ENCODE results near the gene CASKIN1. TPM values are rescaled to one million over a fixed set of nuclear protein-coding genes. Genes with fewer than 3 reads are reported as not detected.

Gene CASKIN1
- total RNA-seq, 1 experiment from 2014 or later, result 7.9 TPM

- WGBS (ENCODE audit: extremely low coverage, insufficient read length, low lambda C conversion rate), result no CpG with 5 or more reads among the region's 23 CpGs
- Mint-ChIP-seq H3K4me3 (no peak overlapping the region), H3K27ac (peak overlapping the region in 1 of 3 experiments; percentile 15; a peak in 1 of 7 replicates), H3K36me3 (ENCODE audit: insufficient read depth in 1 of 3, low read depth in 3 of 3) (peaks cover 14 to 44% (median 43%) of the 10 kb centered on the region in 3 experiments; a peak in 6 of 7 replicates), H3K9me3 (peaks cover 0 to 8% of the 10 kb centered on the region in 2 experiments; a peak in 1 of 5 replicates), H3K4me1 (peaks cover 16 to 19% of the 10 kb centered on the region in 2 experiments), H3K27me3 (ENCODE audit: low read depth) (peaks cover 9% of the 10 kb centered on the region)
- no peaks in the 10 kb centered on the region for H3K9me3 ChIP-seq (ENCODE audit: control insufficient read depth, low read depth, low read length)
- no peaks in the 10 kb centered on the region for H4K20me1 ChIP-seq (ENCODE audit: control insufficient read depth, insufficient read depth, insufficient read length)
- H3K27me3 ChIP-seq (ENCODE audit: insufficient read depth, low read length), result no peaks in the 10 kb centered on the region
- H3K4me2 ChIP-seq (ENCODE audit: insufficient read depth, insufficient read length, low read length), result no peak overlapping the region
- H2BK15ac ChIP-seq (ENCODE audit: low read depth, low read length), result no peak overlapping the region
- no peak overlapping the region for H2BK20ac ChIP-seq (ENCODE audit: low read depth, low read length, poor library complexity, severe bottlenecking)
- TF ChIP-seq CTCF (conservative IDR thresholded peaks at IDR 0.05), result no peak
- H3K4me1 ChIP-seq (ENCODE audit: insufficient read depth, low read length), result no peaks in the 10 kb centered on the region; the same call in 1 of the 2 replicates
- H2AK5ac ChIP-seq (ENCODE audit: insufficient read length, low read length), result no peak overlapping the region
- no peak overlapping the region for H3K4ac ChIP-seq (ENCODE audit: low read depth, low read length)
- peaks cover 13% of the 10 kb centered on the region for H3K23me2 ChIP-seq (ENCODE audit: insufficient read length, low read depth, low read length, poor library complexity, severe bottlenecking)
- no peak overlapping the region for H4K91ac ChIP-seq (ENCODE audit: insufficient read length, low read depth, low read length)
- no peak overlapping the region for H3K56ac ChIP-seq (ENCODE audit: insufficient read length, low read depth, low read length)
- H2BK12ac ChIP-seq (ENCODE audit: insufficient read length, low read depth, low read length), result no peak overlapping the region
- H3K9ac ChIP-seq (ENCODE audit: extremely low read depth, insufficient read length, low read length), result no peak overlapping the region
- H3T11ph ChIP-seq (ENCODE audit: low read length), result no peak overlapping the region
- H4K5ac ChIP-seq (ENCODE audit: insufficient read length, low read depth, low read length), result no peak overlapping the region
- H3K18ac ChIP-seq (ENCODE audit: insufficient read length, low read depth, low read length), result no peak overlapping the region
- H3K79me1 ChIP-seq (ENCODE audit: insufficient read depth, low read depth, low read length, poor library complexity, severe bottlenecking), result peaks cover 5% of the 10 kb centered on the region
- no peak overlapping the region for H3K23ac ChIP-seq (ENCODE audit: insufficient read length, low read depth, low read length)
- no peak overlapping the region for H3K14ac ChIP-seq (ENCODE audit: insufficient read depth, low read length)
- no peak overlapping the region for H4K8ac ChIP-seq (replicated peaks; ENCODE audit: insufficient read length, low read depth, low read length)
- H3K27ac ChIP-seq (ENCODE audit: insufficient read length, low read depth, low read length), result no peak overlapping the region
- peaks cover under 1% of the 10 kb centered on the region; the same call in 1 of the 2 replicates for H3K79me2 ChIP-seq (ENCODE audit: insufficient read depth, low read length)
- no peak for DNase-seq
- H2BK5ac ChIP-seq (ENCODE audit: insufficient read length, low read length), result no peak overlapping the region
- no peak overlapping the region for H2BK120ac ChIP-seq (ENCODE audit: low read depth, low read length, poor library complexity, severe bottlenecking)
- no peak overlapping the region for H2AFZ ChIP-seq (ENCODE audit: low read length)
These were observed 11.9 kb upstream of the CASKIN1 start for GRCh38 chr16:2208308-2208707.

Data from H9 (cell line).